Left forelimb (tissue), 1 donor: ENCODE data around the gene SALL4.
"Not testable (repeated sequence)": the region's sequence is repeated elsewhere in the genome, so short reads cannot be mapped to it uniquely, and the experiment has no call there.

Experiments used
- DNase-seq: peaks from one replicate; pipeline ENCODE4 v3.0.0-alpha.2; 2018; ENCODE audit warnings: low spot score

Gene SALL4

GRCh38 chr20:51802170-51802751 is at the start of gene SALL4:
Gene SALL4 (minus strand): TSS chr20:51802521. CDS start chr20:51802408, 113 bp downstream.
- DNase-seq: no peak

DNA sequence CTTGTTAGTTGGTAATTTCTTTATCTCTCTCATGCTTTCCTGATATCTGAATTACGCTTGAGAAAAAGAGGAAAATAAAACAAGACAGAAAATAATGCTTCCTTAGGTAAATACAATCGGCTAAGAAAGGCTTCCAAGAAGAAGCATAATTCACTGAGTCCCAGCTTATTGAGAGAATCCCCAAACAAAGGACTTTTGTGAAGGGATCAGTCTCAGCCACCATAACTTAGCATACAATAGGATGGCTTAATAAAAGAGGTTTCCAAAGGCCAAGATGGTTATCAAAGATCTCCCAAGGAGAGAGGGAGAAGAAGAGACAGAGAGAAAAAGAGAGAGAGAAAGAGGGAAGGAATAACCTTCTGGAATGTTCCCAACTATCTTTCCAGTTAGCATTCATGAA is 46.0 kb upstream of the SALL4 start:
- no peak for DNase-seq

GRCh38 chr20:51840865-51841264 is 38.5 kb upstream of the SALL4 start:
- no peak for DNase-seq

DNA sequence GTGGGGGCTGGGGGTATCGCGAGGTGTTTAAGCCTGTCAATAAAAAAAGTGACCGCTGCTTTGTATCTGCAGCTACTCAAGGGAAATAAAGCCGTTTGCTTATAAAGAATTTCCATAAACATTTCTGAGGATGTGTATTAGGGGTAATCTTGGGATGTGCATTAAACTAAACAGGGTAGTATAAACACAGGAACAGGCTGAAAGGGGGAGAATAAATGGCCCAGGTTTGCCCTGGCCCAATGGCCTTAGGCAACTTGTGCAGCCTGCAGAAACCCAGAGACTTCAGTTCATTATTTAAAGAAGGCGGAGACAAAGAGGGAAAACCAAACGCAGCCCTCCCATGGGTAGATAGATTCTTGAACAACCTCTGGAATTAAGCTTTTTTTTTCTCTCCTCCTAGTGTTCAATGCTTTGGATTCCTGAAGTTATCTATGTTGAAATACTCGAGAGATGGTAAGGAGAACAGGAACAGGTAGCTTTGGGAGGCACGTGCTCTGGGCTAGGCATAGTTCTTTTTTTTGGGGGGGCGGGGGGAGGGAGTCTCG is 35.6 kb upstream of the SALL4 start:
- no peak for DNase-seq

- no peak for DNase-seq
These were observed 35.1 kb upstream of the SALL4 start for GRCh38 chr20:51837436-51837835.

GRCh38 chr20:51833326-51833725 is 31.0 kb upstream of the SALL4 start:
- DNase-seq: no peak

DNA sequence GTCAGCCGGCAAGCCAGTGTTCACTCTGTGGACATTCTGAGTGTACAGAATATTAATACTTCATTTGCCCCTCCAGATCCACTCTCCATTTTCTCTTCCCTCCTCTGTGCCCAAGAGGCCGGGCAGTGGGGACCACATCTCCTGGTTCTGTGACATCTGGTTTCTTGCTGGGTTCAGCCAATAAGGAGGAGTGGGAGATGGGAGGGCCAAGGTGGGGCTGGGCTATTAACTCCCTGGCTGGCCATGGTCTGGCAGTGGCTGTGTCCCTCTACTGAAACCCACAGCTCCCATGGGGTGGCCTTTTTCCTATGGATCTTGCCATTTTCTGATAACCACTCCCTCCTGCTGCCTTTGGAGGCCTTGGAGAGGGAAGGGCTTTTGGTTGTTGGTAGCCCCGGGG is 30.0 kb upstream of the SALL4 start:
- DNase-seq: no peak

DNA sequence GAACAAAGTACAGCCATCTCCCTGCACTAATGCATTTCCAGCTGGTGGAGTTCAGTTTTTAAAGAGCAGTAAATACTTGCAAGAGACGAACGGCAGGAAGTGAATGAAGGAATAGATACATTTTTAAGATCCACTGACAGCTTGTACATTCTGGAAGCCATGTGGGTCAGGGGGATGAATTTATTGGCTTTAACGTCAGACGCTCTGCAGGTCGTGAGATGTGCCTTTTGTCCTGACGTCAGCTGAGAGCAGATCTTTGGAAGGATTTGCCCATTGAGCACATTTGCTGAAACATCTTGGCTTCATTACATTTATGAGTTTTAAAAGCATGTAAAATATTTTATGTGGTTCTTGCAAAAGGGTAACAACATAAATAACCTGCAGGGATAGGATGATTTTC is 29.5 kb upstream of the SALL4 start:
- DNase-seq: no peak

- DNase-seq: no peak
These were observed 28.2 kb upstream of the SALL4 start for GRCh38 chr20:51830538-51830937.

GRCh38 chr20:51828762-51829161 is 26.4 kb upstream of the SALL4 start:
- DNase-seq: no peak

- no peak for DNase-seq
These were observed 24.1 kb upstream of the SALL4 start for GRCh38 chr20:51826372-51826771.

GRCh38 chr20:51818479-51819008 is 16.2 kb upstream of the SALL4 start:
- no peak for DNase-seq

- DNase-seq: not testable (repeated sequence)
These were observed 14.5 kb upstream of the SALL4 start for GRCh38 chr20:51816856-51817255.

DNA sequence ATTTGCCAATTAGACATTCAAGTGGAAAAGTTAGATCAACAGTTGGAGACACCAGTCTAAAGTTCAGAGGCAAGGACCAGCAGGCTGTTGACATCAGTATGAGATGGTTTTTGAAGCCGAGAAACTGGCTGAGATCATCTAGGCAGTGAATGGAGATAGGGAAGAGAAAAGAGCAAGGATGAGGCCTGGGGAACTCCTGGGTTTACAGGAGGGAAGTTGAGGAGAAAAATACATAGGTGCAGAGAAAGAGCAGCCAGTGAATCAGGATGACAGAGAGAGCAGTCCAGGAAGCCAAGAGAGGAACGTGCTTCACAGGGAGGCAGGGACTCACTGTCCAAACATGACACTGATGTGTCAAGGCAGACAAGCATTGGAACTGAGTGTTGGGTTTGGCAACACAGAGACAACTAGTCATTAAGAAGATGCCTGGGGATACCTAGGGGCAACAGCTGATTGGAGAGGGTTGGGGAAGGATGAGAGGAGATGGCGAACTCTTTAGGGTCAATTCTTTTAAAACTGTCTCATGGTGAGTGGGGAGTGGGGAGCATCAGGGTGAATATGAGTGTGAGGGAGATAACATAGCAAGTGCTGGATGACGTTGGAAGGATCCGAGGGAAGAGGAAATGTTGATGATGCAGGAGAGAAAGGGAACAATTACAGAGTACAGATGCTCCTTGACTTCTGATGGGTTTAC is 13.2 kb upstream of the SALL4 start:
- DNase-seq: no peak

DNA sequence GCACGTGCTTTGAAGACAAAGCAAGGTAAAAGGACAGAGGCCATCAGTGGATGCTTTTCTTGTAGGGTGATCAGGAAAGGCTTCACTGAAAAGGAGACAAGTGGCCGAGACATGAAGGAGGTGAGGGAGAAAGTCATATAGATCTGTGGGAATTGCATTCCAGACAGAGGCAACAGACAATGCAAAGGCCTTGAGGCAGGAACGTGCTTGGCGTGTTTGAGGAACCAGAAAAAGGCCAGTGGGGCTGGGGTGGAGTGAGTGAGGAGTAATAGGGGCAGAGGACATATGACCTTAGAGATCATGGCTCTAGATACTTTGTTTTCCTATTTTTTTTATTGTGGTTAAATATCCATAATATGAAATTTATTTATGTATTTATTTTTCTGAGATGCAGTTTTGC is 10.5 kb upstream of the SALL4 start:
- DNase-seq: no peak

GRCh38 chr20:51811514-51812128 is 9.3 kb upstream of the SALL4 start:
- DNase-seq: no peak

DNA sequence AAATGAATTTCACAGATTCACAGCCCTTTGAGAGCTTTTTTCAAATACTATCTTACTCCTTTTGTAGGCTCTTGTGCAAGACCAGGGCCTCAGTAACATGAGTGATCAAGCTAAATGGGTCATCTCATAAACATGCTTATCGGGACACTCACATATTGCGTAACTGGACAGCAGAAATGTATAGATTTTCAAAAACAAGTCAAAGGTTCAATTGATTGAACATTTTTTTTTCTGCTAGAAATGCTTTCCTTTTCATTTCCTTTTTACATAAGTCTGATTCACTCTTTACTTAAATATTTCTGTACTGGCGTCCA is 8.7 kb upstream of the SALL4 start:
- no peak for DNase-seq

- DNase-seq: no peak
These were observed 8.1 kb upstream of the SALL4 start for GRCh38 chr20:51810155-51811041.

- no peak for DNase-seq
These were observed 5.5 kb upstream of the SALL4 start for GRCh38 chr20:51807720-51808250.

DNA sequence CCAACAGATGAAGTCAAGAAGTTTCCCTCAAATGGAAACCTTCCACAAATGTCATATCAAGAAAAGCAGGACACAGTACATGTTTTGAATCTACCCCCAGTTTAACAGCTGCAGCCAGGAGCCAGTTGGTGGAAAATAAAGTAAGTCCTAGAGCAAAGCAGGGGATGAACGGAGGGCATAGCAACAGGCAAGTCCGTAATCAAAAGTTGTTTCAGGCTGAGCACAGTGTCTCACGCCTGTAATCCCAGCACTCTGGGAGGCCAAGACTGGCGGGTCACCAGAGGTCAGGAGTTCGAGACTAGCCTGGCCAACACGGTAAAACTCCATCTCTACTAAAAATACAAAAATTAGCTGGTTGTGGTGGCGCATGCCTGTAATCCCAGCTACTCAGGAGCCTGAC is 2.4 kb upstream of the SALL4 start:
- no peak for DNase-seq

GRCh38 chr20:51803148-51803854 is 980 bp upstream of the SALL4 start:
- DNase-seq: no peak

GRCh38 chr20:51801823-51802123 is 548 bp downstream of the SALL4 start:
- DNase-seq: no peak
